NT2/D1 (cell line): ENCODE results near the gene POM121L2.

Source experiments
- DNase-seq: peaks from one replicate; pipeline ENCODE4 v3.0.0-alpha.2; 2011; ENCODE audit warnings: low read depth, low spot score
- H3K27me3 ChIP-seq: 2 replicates; pipeline ENCODE4 v1.6.0; 2011; ENCODE audit warnings: mild to moderate bottlenecking; ENCODE audit not compliant: insufficient read length, insufficient read depth
- H3K36me3 ChIP-seq: 2 replicates; pipeline ENCODE4 v1.6.1; 2011; ENCODE audit warnings: mild to moderate bottlenecking, low read length, mixed read lengths; ENCODE audit not compliant: insufficient read depth, insufficient read length
- H3K4me1 ChIP-seq: 2 replicates; pipeline ENCODE4 v1.5.1; 2011; ENCODE audit not compliant: insufficient read depth, insufficient read length
- H3K4me3 ChIP-seq: 2 replicates; pipeline ENCODE4 v1.5.1; 2011; ENCODE audit warnings: low read depth; ENCODE audit not compliant: insufficient read length
- H3K9ac ChIP-seq: 2 replicates; pipeline ENCODE4 v1.6.0; 2011; ENCODE audit warnings: low read depth; ENCODE audit not compliant: insufficient read length
- H3K9me3 ChIP-seq: 2 replicates; pipeline ENCODE4 v1.5.1; 2011; ENCODE audit warnings: mild to moderate bottlenecking, low read length; ENCODE audit not compliant: insufficient read depth
- SUZ12 ChIP-seq: IDR thresholded peaks from 2 replicates; pipeline ENCODE4 v1.6.1; 2011; ENCODE audit not compliant: insufficient read length, insufficient read depth; ENCODE audit errors: extremely low read depth
- YY1 ChIP-seq: IDR thresholded peaks from 2 replicates; pipeline ENCODE4 v1.6.1; 2011; ENCODE audit not compliant: insufficient read length, insufficient read depth
- ZNF274 ChIP-seq: IDR thresholded peaks from 2 replicates; pipeline ENCODE4 v1.6.1; 2011; ENCODE audit warnings: mild to moderate bottlenecking, low read depth, low read length

POM121L2 gene

GRCh38 chr6:27293436-27294098, 18.5 kb downstream of the POM121L2 start:
- H3K4me3 ChIP-seq: peak overlapping the region; percentile 8
- DNase-seq: no peak
- no peak overlapping the region for H3K9ac ChIP-seq
- no peaks in the 10 kb centered on the region for H3K9me3 ChIP-seq
- no peaks in the 10 kb centered on the region for H3K4me1 ChIP-seq
- no peaks in the 10 kb centered on the region for H3K36me3 ChIP-seq
- H3K27me3 ChIP-seq: peaks cover 38% of the 10 kb centered on the region
- TF ChIP-seq ZNF274 (no peak), SUZ12 (no peak), YY1 (no peak)

- Histone ChIP-seq H3K9me3 (no peaks in the 10 kb centered on the region), H3K4me3 (peak overlapping the region; percentile 37), H3K4me1 (no peaks in the 10 kb centered on the region), H3K36me3 (no peaks in the 10 kb centered on the region), H3K27me3 (peaks cover 61% of the 10 kb centered on the region), H3K9ac (no peak overlapping the region)
- DNase-seq: no peak
- TF ChIP-seq SUZ12: no peak
Observed at GRCh38 chr6:27290850-27291208, 21.2 kb downstream of the POM121L2 start.

GRCh38 chr6:27290065-27290849, 21.8 kb downstream of the POM121L2 start:
- Histone ChIP-seq H3K27me3 (peaks cover 63% of the 10 kb centered on the region), H3K4me1 (no peaks in the 10 kb centered on the region), H3K9ac (no peak overlapping the region), H3K9me3 (no peaks in the 10 kb centered on the region), H3K36me3 (no peaks in the 10 kb centered on the region), H3K4me3 (peak overlapping the region; percentile 37)
- no peak for TF ChIP-seq YY1
- TF ChIP-seq SUZ12: no peak
- no peak for TF ChIP-seq ZNF274
- DNase-seq: no peak

- H3K4me3 ChIP-seq: peak overlapping the region; percentile 21
- no peaks in the 10 kb centered on the region for H3K36me3 ChIP-seq
- peak overlapping the region; percentile 10 for H3K9ac ChIP-seq
- TF ChIP-seq YY1: no peak
- no peak for TF ChIP-seq SUZ12
- no peak for TF ChIP-seq ZNF274
- peaks cover 63% of the 10 kb centered on the region for H3K27me3 ChIP-seq
- H3K4me1 ChIP-seq: no peaks in the 10 kb centered on the region
- no peak for DNase-seq
- H3K9me3 ChIP-seq: no peaks in the 10 kb centered on the region
Observed at GRCh38 chr6:27288136-27289044, 23.7 kb downstream of the POM121L2 start.

- H3K4me1 ChIP-seq: no peaks in the 10 kb centered on the region
- H3K9me3 ChIP-seq: no peaks in the 10 kb centered on the region
- TF ChIP-seq YY1 (no peak), ZNF274 (no peak), SUZ12 (no peak)
- H3K4me3 ChIP-seq: peak overlapping the region; percentile 21
- no peaks in the 10 kb centered on the region for H3K36me3 ChIP-seq
- DNase-seq: no peak
- peaks cover 63% of the 10 kb centered on the region for H3K27me3 ChIP-seq
- H3K9ac ChIP-seq: no peak overlapping the region
Observed at GRCh38 chr6:27287751-27288135, 24.3 kb downstream of the POM121L2 start.

- no peaks in the 10 kb centered on the region for H3K4me1 ChIP-seq
- H3K4me3 ChIP-seq: no peak overlapping the region
- H3K27me3 ChIP-seq: peaks cover 50% of the 10 kb centered on the region
- no peak overlapping the region for H3K9ac ChIP-seq
- DNase-seq: no peak
- TF ChIP-seq YY1: no peak
- no peak for TF ChIP-seq ZNF274
- TF ChIP-seq SUZ12: no peak
- H3K9me3 ChIP-seq: no peaks in the 10 kb centered on the region
- H3K36me3 ChIP-seq: no peaks in the 10 kb centered on the region
Observed at GRCh38 chr6:27286141-27286540, 25.9 kb downstream of the POM121L2 start.

- no peak for DNase-seq
- no peaks in the 10 kb centered on the region for H3K36me3 ChIP-seq
- H3K9me3 ChIP-seq: no peaks in the 10 kb centered on the region
- H3K4me3 ChIP-seq: no peak overlapping the region
- H3K4me1 ChIP-seq: no peaks in the 10 kb centered on the region
- peaks cover 21% of the 10 kb centered on the region for H3K27me3 ChIP-seq
- no peak overlapping the region for H3K9ac ChIP-seq
- TF ChIP-seq ZNF274: no peak
- TF ChIP-seq SUZ12: no peak
- no peak for TF ChIP-seq YY1
Observed at GRCh38 chr6:27283279-27283678, 28.8 kb downstream of the POM121L2 start.
